Fibroblast of skin of left quadriceps (primary cell): Measurements from ENCODE around the gene PODN.

Experiments
- DNase-seq, 2 experiments: peaks; one replicate each; pipeline ENCODE4 v3.0.0-alpha.2; 2013; ENCODE audit warnings: low read depth in 2 of 2

Gene PODN

GRCh38 chr1:53114581-53115400, 52.8 kb downstream of the PODN start:
- DNase-seq, result no peak

GRCh38 chr1:53115403-53116306, 53.6 kb downstream of the PODN start:
- DNase-seq, result no peak

- DNase-seq, result no peak
These were observed 54.3 kb downstream of the PODN start for GRCh38 chr1:53116307-53116810.

GRCh38 chr1:53116933-53117600, 55.1 kb downstream of the PODN start:
- DNase-seq, result no peak

GRCh38 chr1:53117836-53118235, 55.8 kb downstream of the PODN start:
- DNase-seq, result no peak

GRCh38 chr1:53120659-53121058, 58.6 kb downstream of the PODN start:
- DNase-seq, result no peak

GRCh38 chr1:53121319-53122172, 59.5 kb downstream of the PODN start:
- DNase-seq, result peak in 1 of 2 experiments; percentile 37

GRCh38 chr1:53122201-53122885, 60.3 kb downstream of the PODN start:
- no peak for DNase-seq

- DNase-seq, result no peak
These were observed 61.0 kb downstream of the PODN start for GRCh38 chr1:53122961-53123413.

GRCh38 chr1:53123453-53124140, 61.6 kb downstream of the PODN start:
- DNase-seq, result no peak

- no peak for DNase-seq
These were observed 63.1 kb downstream of the PODN start for GRCh38 chr1:53125122-53125521.

GRCh38 chr1:53125623-53126360, 63.8 kb downstream of the PODN start:
- no peak for DNase-seq

- DNase-seq, result no peak
These were observed 64.5 kb downstream of the PODN start for GRCh38 chr1:53126495-53126894.

GRCh38 chr1:53127546-53127945, 65.5 kb downstream of the PODN start:
- no peak for DNase-seq

GRCh38 chr1:53128401-53128800, 66.4 kb downstream of the PODN start:
- no peak for DNase-seq

- DNase-seq, result no peak
These were observed 68.0 kb downstream of the PODN start for GRCh38 chr1:53129891-53130597.

- DNase-seq, result no peak
These were observed 68.5 kb downstream of the PODN start for GRCh38 chr1:53130598-53130877.

- no peak for DNase-seq
These were observed 69.0 kb downstream of the PODN start for GRCh38 chr1:53130878-53131589.
